Hepatocyte (in vitro differentiated cells): ENCODE results near the gene PTPN6.

Source experiments
- CTCF ChIP-seq: fragments of 200-600 bp; sonication (generic); IDR thresholded peaks from 2 replicates; pipeline ENCODE4 v1.5.1; 2016; ENCODE audit warnings: antibody characterized with exemption, mild to moderate bottlenecking; ENCODE audit not compliant: poor library complexity
- EZH2 ChIP-seq: fragments of 200-600 bp; sonication (generic); IDR thresholded peaks from 2 replicates; pipeline ENCODE4 v1.6.1; 2016; ENCODE audit warnings: antibody characterized with exemption, mild to moderate bottlenecking, borderline replicate concordance

GRCh38 chr12:6941782-6942181, 9.4 kb upstream of the PTPN6 start:
- no peak for TF ChIP-seq EZH2
- TF ChIP-seq CTCF: no peak
